ENCODE data around the gene CLTRN.
"Not testable (repeated sequence)": the region's sequence is repeated elsewhere in the genome, so short reads cannot be mapped to it uniquely, and the experiment has no call there.

CLTRN gene

GRCh38 chrX:15674841-15675489 lies 10.4 kb upstream of the CLTRN start:
- in situ Hi-C loops (cut with HindIII; ENCODE audit: low sequenced_read_pairs), result no loop called here
- TF ChIP-seq, protein P1, sequence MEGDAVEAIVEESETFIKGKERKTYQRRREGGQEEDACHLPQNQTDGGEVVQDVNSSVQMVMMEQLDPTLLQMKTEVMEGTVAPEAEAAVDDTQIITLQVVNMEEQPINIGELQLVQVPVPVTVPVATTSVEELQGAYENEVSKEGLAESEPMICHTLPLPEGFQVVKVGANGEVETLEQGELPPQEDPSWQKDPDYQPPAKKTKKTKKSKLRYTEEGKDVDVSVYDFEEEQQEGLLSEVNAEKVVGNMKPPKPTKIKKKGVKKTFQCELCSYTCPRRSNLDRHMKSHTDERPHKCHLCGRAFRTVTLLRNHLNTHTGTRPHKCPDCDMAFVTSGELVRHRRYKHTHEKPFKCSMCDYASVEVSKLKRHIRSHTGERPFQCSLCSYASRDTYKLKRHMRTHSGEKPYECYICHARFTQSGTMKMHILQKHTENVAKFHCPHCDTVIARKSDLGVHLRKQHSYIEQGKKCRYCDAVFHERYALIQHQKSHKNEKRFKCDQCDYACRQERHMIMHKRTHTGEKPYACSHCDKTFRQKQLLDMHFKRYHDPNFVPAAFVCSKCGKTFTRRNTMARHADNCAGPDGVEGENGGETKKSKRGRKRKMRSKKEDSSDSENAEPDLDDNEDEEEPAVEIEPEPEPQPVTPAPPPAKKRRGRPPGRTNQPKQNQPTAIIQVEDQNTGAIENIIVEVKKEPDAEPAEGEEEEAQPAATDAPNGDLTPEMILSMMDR (IDR thresholded peaks at IDR 0.05; ENCODE audit: low read depth, low read length, missing control alignments), result no peak

DNA sequence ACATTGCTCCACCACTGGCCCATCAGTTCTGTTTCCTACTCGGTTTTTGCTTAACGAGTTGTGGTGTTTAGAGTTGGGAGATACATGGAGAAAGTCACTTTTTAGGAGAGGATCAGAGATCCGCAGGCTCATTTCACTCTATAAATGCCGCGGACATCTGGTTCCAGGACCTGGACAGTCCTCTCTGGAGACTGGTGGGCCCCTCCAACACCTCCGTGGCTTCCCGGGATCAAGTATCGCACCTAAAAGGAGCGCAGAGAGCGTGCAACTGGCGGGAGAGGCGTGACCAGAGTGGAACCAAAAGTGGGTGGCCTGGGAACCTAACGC lies 9.9 kb upstream of the CLTRN start:
- peak overlapping the region; percentile 79 for H3K4me3 ChIP-seq (ENCODE audit: low read depth, low read length)
- in situ Hi-C loops (cut with HindIII; ENCODE audit: low sequenced_read_pairs), result no loop called here
- TF ChIP-seq, protein P1 (IDR thresholded peaks at IDR 0.05; ENCODE audit: low read depth, low read length, missing control alignments), result no peak
- no peak for DNase-seq (ENCODE audit: low read depth)

More at GRCh38 chrX:15674841-15675489, 10.4 kb upstream of the CLTRN start:
- peak; percentile 90 for DNase-seq (ENCODE audit: low read depth)
- H3K4me3 ChIP-seq (ENCODE audit: low read depth, low read length), result peak overlapping the region; percentile 79

DNA sequence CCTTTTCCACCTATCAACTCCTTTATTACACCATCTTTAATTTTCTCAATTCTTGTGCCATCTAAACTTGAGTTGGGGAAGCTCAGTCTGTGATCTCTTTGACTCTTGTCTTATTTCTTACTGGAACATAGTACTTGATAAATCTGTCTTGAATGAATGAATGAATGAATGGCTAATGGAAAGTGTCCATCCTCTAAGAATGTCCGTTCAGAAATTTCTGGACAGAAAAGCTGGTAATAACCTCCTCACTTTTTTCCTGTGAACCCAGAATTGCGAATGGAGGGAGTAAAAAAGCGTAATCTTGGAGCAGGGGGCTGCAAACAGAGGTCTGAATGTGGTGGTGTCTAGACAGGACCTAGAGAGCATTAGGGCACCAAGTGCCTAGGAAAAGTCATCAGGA lies 9.4 kb upstream of the CLTRN start:
- TF ChIP-seq, protein P1 (IDR thresholded peaks at IDR 0.05; ENCODE audit: low read depth, low read length, missing control alignments), result no peak
- peak overlapping the region; percentile 79 for H3K4me3 ChIP-seq (ENCODE audit: low read depth, low read length)
- in situ Hi-C loops (cut with HindIII; ENCODE audit: low sequenced_read_pairs), result no loop called here
- no peak for DNase-seq (ENCODE audit: low read depth)

- TF ChIP-seq, protein P1 (IDR thresholded peaks at IDR 0.05; ENCODE audit: low read depth, low read length, missing control alignments), result no peak
- H3K4me3 ChIP-seq (ENCODE audit: low read depth, low read length), result no peak overlapping the region
- no peak for DNase-seq (ENCODE audit: low read depth)
- in situ Hi-C loops (cut with HindIII; ENCODE audit: low sequenced_read_pairs), result no loop called here
These were observed 8.3 kb upstream of the CLTRN start for GRCh38 chrX:15672881-15673280.

GRCh38 chrX:15663439-15663838 lies 1.2 kb downstream of the CLTRN start:
- H3K4me3 ChIP-seq (ENCODE audit: low read depth, low read length), result no peak overlapping the region
- in situ Hi-C loops (cut with HindIII; ENCODE audit: low sequenced_read_pairs), result no loop called here
- no peak for DNase-seq (ENCODE audit: low read depth)
- TF ChIP-seq, protein P1 (IDR thresholded peaks at IDR 0.05; ENCODE audit: low read depth, low read length, missing control alignments), result no peak

GRCh38 chrX:15654804-15655203 lies 9.8 kb downstream of the CLTRN start:
- H3K4me3 ChIP-seq (ENCODE audit: low read depth, low read length); in situ Hi-C loops (cut with HindIII; ENCODE audit: low sequenced_read_pairs): not testable (repeated sequence)

DNA sequence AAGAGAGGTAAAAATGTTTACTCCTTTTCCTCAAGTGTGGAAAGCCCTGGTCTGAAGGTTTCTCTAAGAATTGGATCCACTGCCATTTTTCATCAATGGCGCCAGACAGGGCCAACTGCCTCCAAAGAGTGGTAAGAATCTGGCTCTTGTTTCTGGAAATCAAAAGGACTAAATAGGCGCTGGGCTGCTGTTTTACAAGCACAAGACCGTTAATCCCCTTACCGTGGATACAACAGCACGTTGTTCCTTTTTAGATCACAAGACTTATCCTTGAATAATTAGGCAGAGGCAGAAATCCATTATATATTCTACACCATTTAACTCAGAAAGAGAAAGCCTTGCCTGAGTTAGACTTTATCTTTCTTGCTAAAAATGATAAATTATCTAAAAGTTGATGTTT lies 10.6 kb downstream of the CLTRN start:
- in situ Hi-C loops (cut with HindIII; ENCODE audit: low sequenced_read_pairs), result no loop called here
- H3K4me3 ChIP-seq (ENCODE audit: low read depth, low read length), result no peak overlapping the region
- TF ChIP-seq, protein P1 (IDR thresholded peaks at IDR 0.05; ENCODE audit: low read depth, low read length, missing control alignments), result no peak
- DNase-seq (ENCODE audit: low read depth), result no peak

More at GRCh38 chrX:15654804-15655203, 9.8 kb downstream of the CLTRN start:
- DNase-seq (ENCODE audit: low read depth), result not testable (repeated sequence)

GRCh38 chrX:15647510-15647909 lies 17.1 kb downstream of the CLTRN start:
- in situ Hi-C loops (cut with HindIII; ENCODE audit: low sequenced_read_pairs); DNase-seq (ENCODE audit: low read depth); H3K4me3 ChIP-seq (ENCODE audit: low read depth, low read length): not testable (repeated sequence)
